Measurements from ENCODE around the gene IFNA5. TPM values are rescaled to one million over a fixed set of nuclear protein-coding genes. Genes with fewer than 3 reads are reported as not detected.

Gene IFNA5
- total and polyA plus RNA-seq, 4 donors, result 0.12 to 0.28 TPM; not detected in 2

- peaks cover 0 to 3% (median 0%) of the 10 kb centered on the region in 4 donors for H3K9me3 ChIP-seq (ENCODE audit: control insufficient read depth in 4 of 4, insufficient read depth in 3 of 4, low read length in 3 of 4)
- H3K4me3 ChIP-seq, result no peak overlapping the region
- no peak overlapping the region for H3K27ac ChIP-seq (ENCODE audit: low read depth in 1 of 2, low read length in 1 of 2)
- H3K27me3 ChIP-seq (ENCODE audit: control insufficient read depth in 3 of 3, insufficient read depth in 3 of 3, low read length in 2 of 3), result no peaks in the 10 kb centered on the region
- no peaks in the 10 kb centered on the region for H3K36me3 ChIP-seq (ENCODE audit: control insufficient read depth in 4 of 4, insufficient read depth in 4 of 4, low read length in 4 of 4)
- DNase-seq (no peak), ATAC-seq (ENCODE audit: insufficient read depth, low FRiP score) (no peak)
- 35 to 51% methylated on average over 4 of the region's 4 CpGs for WGBS, 2 donors
- H3K9ac ChIP-seq (ENCODE audit: insufficient read depth in 1 of 2, low read length in 2 of 2), result no peak overlapping the region
- no peaks in the 10 kb centered on the region for H3K4me1 ChIP-seq (ENCODE audit: control insufficient read depth in 5 of 5, insufficient read depth in 5 of 5, low read length in 5 of 5)
- TF ChIP-seq CTCF (IDR thresholded peaks at IDR 0.05; ENCODE audit: control extremely low read depth, extremely low read depth), result no peak
These were observed 37.4 kb downstream of the IFNA5 start for GRCh38 chr9:21267485-21268346.

- H3K4me3 ChIP-seq, result no peak overlapping the region
- peaks cover 0 to 3% (median 0%) of the 10 kb centered on the region in 4 donors for H3K9me3 ChIP-seq (ENCODE audit: control insufficient read depth in 4 of 4, insufficient read depth in 3 of 4, low read length in 3 of 4)
- H3K36me3 ChIP-seq (ENCODE audit: control insufficient read depth in 4 of 4, insufficient read depth in 4 of 4, low read length in 4 of 4), result no peaks in the 10 kb centered on the region
- no peak overlapping the region for H3K9ac ChIP-seq (ENCODE audit: insufficient read depth in 1 of 2, low read length in 2 of 2)
- no peaks in the 10 kb centered on the region for H3K4me1 ChIP-seq (ENCODE audit: control insufficient read depth in 5 of 5, insufficient read depth in 5 of 5, low read length in 5 of 5)
- DNase-seq (no peak), ATAC-seq (ENCODE audit: insufficient read depth, low FRiP score) (no peak)
- no peak overlapping the region for H3K27ac ChIP-seq (ENCODE audit: low read depth in 1 of 2, low read length in 1 of 2)
- 54 to 78% methylated on average over 3 of the region's 3 CpGs for WGBS, 2 donors
- H3K27me3 ChIP-seq (ENCODE audit: control insufficient read depth in 3 of 3, insufficient read depth in 3 of 3, low read length in 2 of 3), result no peaks in the 10 kb centered on the region
- no peak for TF ChIP-seq CTCF (IDR thresholded peaks at IDR 0.05; ENCODE audit: control extremely low read depth, extremely low read depth)
These were observed 38.2 kb downstream of the IFNA5 start for GRCh38 chr9:21266733-21267484.

- DNase-seq (no peak), ATAC-seq (ENCODE audit: insufficient read depth, low FRiP score) (no peak)
- H3K4me3 ChIP-seq, result no peak overlapping the region
- peaks cover 0 to 3% (median 0%) of the 10 kb centered on the region in 4 donors for H3K9me3 ChIP-seq (ENCODE audit: control insufficient read depth in 4 of 4, insufficient read depth in 3 of 4, low read length in 3 of 4)
- 47 to 90% methylated on average over 1 of the region's 1 CpG for WGBS, 2 donors
- no peaks in the 10 kb centered on the region for H3K27me3 ChIP-seq (ENCODE audit: control insufficient read depth in 3 of 3, insufficient read depth in 3 of 3, low read length in 2 of 3)
- TF ChIP-seq CTCF (IDR thresholded peaks at IDR 0.05; ENCODE audit: control extremely low read depth, extremely low read depth), result no peak
- H3K9ac ChIP-seq (ENCODE audit: insufficient read depth in 1 of 2, low read length in 2 of 2), result no peak overlapping the region
- no peaks in the 10 kb centered on the region for H3K36me3 ChIP-seq (ENCODE audit: control insufficient read depth in 4 of 4, insufficient read depth in 4 of 4, low read length in 4 of 4)
- no peak overlapping the region for H3K27ac ChIP-seq (ENCODE audit: low read depth in 1 of 2, low read length in 1 of 2)
- H3K4me1 ChIP-seq (ENCODE audit: control insufficient read depth in 5 of 5, insufficient read depth in 5 of 5, low read length in 5 of 5), result no peaks in the 10 kb centered on the region
These were observed 39.5 kb downstream of the IFNA5 start for GRCh38 chr9:21265421-21266189.

Data from lung (tissue), 12 donors.